ENCODE results near the gene LILRA2.
"Not testable (repeated sequence)": the region's sequence is repeated elsewhere in the genome, so short reads cannot be mapped to it uniquely, and the experiment has no call there.

Gene LILRA2

GRCh38 chr19:54612428-54612827, 38.8 kb downstream of the LILRA2 start:
- DNase-seq, result no peak

GRCh38 chr19:54614726-54615125, 41.1 kb downstream of the LILRA2 start:
- no peak for DNase-seq

- DNase-seq, result no peak
Measured at GRCh38 chr19:54616057-54616456, 42.5 kb downstream of the LILRA2 start.

DNA sequence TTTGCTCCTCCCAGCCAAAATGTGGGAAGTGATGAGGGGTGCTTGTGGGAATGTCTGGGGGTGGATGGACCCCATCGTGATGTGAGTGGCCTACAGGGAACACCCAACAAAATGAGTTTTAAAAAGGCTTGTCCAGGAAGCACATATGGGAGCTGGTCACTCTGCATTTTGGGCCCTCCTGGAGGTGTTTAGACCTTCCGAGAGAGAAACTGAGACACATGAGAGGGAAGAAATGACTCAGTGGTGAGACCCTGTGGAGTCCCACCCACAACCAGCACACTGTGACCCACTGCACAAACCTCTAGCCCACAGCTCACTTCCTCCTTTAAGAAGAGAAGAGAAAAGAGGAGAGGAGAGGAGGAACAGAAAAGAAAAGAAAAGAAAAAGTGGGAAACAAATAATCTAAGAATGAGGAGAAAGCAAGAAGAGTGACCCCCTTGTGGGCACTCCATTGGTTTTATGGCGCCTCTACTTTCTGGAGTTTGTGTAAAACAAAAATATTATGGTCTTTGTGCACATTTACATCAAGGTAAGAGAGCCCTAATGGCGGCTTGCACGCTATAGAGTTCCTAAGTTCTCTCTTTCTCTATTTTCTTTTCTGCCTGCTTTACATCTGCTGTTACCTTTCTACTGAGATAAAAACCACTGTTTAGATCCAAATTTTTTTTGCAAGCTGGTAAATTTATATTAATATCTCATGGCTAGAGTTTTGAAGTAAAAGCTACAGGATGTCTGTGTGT, 43.4 kb downstream of the LILRA2 start:
- DNase-seq, result no peak

DNA sequence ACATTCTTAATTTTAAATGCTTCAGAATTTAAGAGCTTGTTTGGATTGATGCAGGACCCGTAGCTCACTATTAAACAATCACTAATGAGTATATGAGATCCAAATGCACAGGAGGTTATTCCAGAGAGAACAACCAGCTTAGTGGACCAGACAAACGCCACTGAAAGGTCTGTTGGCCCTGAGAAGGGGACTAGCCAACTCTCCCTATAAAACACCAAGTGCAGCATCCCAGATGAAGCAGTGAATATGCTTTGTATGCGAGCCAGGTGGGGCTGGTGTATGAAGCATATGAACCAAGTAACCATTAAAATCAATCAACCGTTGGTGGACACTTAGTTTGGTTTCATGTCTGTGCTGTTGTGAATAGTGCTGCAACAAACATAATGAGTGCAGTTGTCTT, 46.9 kb downstream of the LILRA2 start:
- no peak for DNase-seq

DNA sequence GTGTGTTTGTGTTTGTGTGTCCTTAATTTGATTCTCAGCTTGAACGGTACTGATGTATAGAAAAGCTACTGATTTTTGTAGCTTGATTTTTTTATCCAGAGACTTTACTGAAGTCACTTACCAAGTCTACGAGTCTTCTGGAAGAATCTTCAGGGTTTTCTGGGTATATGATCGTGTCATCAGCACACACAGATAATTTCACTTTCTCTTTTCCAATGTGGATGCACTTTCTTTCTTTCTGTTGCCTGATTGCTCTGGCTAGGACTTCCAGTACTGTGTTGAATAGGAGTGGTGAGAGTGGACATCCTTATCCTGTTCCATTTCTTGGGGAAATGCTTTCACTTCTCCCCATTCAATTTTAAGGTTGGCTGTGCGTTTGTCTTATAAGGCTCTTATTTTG, 48.8 kb downstream of the LILRA2 start:
- DNase-seq, result no peak

DNA sequence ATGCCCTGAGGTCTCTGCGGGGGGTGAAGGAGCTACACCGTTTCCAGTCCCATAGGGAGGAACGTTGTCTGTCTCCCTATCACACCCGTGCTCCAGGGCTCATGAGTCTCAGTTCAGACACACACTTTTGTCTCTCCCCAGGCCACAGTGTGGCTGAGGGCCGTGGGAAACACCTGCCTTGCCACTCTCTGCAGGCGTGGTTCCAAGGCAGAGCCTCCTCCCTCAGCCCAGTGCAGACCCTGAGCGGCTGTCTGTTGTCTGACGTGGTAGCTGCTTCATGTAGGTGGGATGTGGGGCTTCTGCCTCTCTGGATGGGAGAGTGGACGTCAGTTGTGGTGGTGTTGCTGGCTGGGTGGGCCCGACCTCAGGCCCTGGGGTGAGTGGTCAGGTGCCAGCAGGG, 50.6 kb downstream of the LILRA2 start:
- DNase-seq, result not testable (repeated sequence)

DNA sequence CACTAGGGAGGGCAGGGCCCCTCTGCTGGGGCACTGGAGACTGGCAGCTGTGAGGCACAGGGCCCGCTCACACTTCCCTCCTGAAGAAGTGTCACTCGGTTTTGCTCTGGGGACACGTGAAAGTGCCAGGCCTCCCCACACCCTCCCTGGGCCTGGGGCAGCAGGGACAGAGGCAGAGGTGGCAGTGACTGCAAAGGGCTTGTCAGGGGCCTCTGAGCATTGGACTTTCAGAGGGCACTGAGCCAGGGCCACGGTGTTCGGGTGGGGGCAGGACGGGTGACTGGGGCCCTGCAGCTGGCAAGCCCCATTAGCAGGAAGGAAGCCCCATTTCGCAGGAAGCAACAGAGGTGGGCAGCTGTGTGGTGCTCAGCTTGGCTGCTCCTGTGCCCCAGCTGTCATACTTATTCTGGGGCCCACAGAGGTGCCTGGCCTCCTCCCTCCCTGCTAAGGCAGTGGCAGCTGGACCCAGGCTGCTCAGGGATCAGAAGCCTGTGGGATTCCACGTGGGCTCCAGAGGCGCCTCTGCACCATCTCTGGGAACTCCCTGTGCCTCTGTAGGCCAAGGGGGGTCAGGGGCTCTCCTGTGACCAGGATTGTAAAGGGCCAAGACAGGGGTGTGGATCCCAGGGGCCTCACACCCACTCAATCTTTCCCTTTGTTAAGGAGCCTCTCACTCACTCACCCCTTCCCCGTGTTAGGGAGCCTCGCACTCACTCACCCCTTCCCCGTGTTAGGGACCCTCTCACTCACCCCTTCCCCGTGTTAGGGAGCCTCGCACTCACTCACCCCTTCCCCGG, 51.5 kb downstream of the LILRA2 start:
- not testable (repeated sequence) for DNase-seq

- DNase-seq, result no peak
Measured at GRCh38 chr19:54626757-54627156, 53.2 kb downstream of the LILRA2 start.

DNA sequence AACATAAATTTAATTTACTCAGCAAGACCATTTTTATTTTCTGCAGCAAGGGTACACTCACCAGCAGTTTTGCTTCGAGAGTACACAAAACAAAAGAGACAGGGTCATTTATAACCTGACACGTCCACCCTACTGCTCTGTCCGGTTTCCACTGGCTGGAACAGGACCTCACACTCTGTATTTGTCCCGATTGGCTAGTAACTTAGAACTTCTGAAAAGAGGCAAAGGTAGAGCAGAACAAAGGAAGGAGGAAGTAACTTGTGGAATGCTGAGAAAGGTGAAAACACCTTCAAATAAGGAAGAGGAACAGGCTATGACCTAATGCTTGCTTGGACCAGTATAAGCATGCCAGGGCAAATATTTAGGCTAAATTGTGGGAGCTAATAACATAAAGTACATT, 54.3 kb downstream of the LILRA2 start:
- DNase-seq, result not testable (repeated sequence)

- DNase-seq, result not testable (repeated sequence)
Measured at GRCh38 chr19:54630262-54630661, 56.7 kb downstream of the LILRA2 start, which contains the start of gene LILRB1. TSS of gene LILRB1 (plus strand) at chr19:54630484. CDS start at chr19:54631074, 590 bp downstream.

DNA sequence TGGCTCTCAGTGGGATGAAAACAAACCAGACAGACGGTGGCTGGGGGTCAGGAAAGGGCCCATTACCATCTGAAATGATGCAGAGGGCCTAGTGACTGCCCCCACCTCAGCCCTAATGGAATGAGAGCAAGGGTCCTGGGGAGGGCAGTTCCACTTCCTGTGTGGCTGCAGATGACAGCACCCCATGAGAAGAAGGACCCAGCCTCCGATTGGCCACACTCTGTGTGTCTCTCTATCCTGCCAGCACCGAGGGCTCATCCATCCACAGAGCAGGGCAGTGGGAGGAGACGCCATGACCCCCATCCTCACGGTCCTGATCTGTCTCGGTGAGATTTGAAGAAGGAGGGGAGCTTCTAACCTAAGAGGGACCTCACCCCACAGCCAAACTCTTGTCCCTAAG, 57.2 kb downstream of the LILRA2 start:
- no peak for DNase-seq

DNA sequence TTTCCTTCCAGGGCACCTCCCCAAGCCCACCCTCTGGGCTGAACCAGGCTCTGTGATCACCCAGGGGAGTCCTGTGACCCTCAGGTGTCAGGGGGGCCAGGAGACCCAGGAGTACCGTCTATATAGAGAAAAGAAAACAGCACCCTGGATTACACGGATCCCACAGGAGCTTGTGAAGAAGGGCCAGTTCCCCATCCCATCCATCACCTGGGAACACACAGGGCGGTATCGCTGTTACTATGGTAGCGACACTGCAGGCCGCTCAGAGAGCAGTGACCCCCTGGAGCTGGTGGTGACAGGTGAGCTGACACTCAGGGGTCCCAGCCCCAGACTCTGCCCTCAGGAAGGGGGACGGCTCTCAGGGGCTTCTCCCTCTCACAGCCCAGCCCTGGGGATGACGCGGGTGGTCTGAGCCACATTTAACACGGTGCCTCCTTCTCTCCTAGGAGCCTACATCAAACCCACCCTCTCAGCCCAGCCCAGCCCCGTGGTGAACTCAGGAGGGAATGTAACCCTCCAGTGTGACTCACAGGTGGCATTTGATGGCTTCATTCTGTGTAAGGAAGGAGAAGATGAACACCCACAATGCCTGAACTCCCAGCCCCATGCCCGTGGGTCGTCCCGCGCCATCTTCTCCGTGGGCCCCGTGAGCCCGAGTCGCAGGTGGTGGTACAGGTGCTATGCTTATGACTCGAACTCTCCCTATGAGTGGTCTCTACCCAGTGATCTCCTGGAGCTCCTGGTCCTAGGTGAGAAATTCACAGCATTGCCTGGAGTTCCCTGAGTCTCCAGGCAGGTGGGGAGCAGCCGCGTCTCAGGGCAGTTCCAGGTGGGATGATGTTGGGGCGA, 58.1 kb downstream of the LILRA2 start:
- DNase-seq, result not testable (repeated sequence)

DNA sequence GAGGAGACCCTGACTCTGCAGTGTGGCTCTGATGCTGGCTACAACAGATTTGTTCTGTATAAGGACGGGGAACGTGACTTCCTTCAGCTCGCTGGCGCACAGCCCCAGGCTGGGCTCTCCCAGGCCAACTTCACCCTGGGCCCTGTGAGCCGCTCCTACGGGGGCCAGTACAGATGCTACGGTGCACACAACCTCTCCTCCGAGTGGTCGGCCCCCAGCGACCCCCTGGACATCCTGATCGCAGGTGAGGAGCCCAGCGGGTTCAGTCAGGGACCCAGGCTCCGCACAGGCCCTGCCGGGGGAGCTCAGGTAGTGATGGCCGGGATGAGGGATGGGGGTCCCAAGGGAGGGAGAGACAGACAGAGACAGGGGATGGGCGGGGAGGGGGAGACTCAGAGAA, 58.9 kb downstream of the LILRA2 start:
- DNase-seq, result not testable (repeated sequence)

- DNase-seq, result no peak
Measured at GRCh38 chr19:54633401-54633800, 59.8 kb downstream of the LILRA2 start.

DNA sequence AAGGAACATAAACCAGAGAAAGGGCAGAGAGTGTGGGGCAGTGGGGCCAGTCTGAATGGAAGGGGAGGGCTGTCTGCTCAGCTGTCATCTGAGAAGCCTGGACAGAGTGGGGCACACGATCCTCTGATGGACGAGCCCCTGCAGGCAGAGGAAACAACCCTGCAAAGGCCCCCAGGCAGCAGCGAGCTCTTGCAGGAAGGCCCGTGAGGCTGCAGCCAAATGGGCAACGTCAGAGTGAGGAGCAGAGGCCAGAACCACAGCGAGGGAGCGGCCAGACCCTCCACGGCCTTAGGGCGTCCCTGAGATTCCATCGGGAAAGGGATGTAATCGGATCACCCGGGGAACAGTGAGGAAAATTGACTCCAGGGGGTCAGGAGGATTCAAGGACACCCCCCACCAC, 62.5 kb downstream of the LILRA2 start:
- DNase-seq, result not testable (repeated sequence)

- DNase-seq, result no peak
Measured at GRCh38 chr19:54638683-54639082, 65.1 kb downstream of the LILRA2 start.
